Thoracic aorta endothelial cell (primary cell): Measurements from ENCODE around the gene JPT2. TPM values are rescaled to one million over a fixed set of nuclear protein-coding genes. Genes with fewer than 3 reads are reported as not detected.

Experiments used
- small RNA-seq: library from RNA; depleted of rRNA; stranded (forward); fragments of <200 nt; gene quantifications from one replicate; pipeline ENCODE3, GENCODE V24; 2012
- total RNA-seq: library from RNA; depleted of rRNA; stranded (reverse); fragments of >200 nt; gene quantifications from 2 replicates; pipeline ENCODE4 v1.2.3, GENCODE V29; 2012

JPT2 gene, protein sequence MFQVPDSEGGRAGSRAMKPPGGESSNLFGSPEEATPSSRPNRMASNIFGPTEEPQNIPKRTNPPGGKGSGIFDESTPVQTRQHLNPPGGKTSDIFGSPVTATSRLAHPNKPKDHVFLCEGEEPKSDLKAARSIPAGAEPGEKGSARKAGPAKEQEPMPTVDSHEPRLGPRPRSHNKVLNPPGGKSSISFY
- 70.2 and 72.1 TPM in 2 replicates for total RNA-seq

DNA sequence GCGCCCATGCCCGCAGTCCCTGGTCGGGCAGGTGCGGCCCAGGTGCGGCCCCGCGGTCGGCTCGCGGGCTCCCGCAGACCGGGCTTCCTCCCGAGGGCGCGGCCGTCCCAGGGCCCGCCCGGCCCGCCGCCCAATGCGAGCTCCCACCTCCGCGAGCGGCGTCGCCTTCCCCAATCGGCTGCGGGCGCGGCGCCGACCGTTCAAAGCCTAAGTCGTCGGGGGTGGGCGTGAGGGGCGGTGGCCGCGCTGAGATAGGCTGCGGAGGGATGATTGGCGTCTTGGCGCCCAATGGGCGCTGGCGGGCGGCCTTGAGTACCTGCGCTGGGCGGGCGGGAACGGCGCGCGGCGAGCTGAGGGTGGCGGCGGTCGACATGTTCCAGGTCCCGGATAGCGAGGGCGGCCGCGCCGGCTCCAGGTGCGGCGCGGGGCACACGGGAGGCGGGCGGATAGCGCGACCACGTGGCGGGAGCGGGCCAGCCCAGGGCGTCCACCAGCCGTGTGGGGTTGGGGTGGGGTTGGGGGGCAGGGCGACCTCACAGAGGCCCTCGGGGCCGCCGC, at the start of gene JPT2:
TSS of gene JPT2 (plus strand) at position 338 of the 558 bp plus-strand sequence. CDS start at position 372, 34 bp downstream.

DNA sequence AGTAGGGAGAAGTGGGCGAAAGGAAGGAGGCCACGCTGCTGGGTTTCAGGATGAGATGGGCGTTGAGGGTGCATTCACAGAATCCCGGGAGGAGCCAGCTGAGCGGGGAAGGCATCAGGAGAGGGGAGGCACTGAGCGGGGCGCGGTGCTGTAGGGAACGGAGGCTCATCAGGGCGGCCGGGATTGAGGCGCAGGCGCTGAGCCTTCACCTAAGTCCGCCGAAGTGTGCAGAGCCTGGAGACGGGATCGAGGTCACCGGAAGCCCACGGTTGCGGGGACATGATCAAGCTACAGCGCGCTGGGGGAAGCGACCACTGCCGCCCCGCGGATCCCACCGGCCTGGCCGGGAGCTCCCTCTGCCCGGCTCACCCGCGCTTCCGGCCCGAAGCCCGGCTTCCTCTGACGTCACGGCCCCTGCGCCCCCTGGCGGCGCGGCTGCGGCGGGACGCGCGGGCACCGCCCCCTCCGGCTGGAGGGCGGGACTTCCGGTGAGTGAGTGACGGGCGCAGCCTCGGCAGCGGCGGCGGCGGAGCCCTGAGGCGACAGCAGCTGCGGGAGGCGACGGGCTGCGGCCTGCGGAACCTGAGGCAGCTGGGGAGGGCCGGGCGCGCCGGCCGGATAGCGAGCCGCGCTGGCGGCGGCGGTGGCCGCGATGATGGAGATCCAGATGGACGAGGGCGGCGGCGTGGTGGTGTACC, 27.8 kb downstream of the JPT2 start, which contains the start of gene MAPK8IP3:
TSS of gene MAPK8IP3 (plus strand) at position 508 of the 698 bp plus-strand sequence. CDS start at position 653, 145 bp downstream.

Small RNA genes within 50 kb of the gene (small RNA-seq; reads per million reads assigned to genes)
- 2.5 reads per million, percentile 58 among the genes with 10 or more reads in this experiment for gene MIR3177

Other genes starting within 250 kb of the JPT2 start
- gene PERCC1, start 247.2 kb upstream of the JPT2 start, total RNA-seq: not detected in 2 replicates
- gene CCDC154, start 233.7 kb upstream of the JPT2 start, total RNA-seq: 0.07 TPM in 1 of 2 replicates, not detected in the other
- 48.3 and 62.9 TPM in 2 replicates for gene CLCN7, start 203.3 kb upstream of the JPT2 start, total RNA-seq
- gene PTX4, start 189.3 kb upstream of the JPT2 start, total RNA-seq: not detected in 2 replicates
- 28.6 and 28.8 TPM in 2 replicates for gene TELO2, start 184.9 kb upstream of the JPT2 start, total RNA-seq
- 14.9 and 24.1 TPM in 2 replicates for gene TMEM204, start 144.6 kb upstream of the JPT2 start, total RNA-seq
- 14.0 and 14.6 TPM in 2 replicates for gene IFT140, start 66.2 kb upstream of the JPT2 start, total RNA-seq
- gene CRAMP1, start 65.9 kb upstream of the JPT2 start, total RNA-seq: 16.0 and 20.3 TPM in 2 replicates
- gene MAPK8IP3, start 27.9 kb downstream of the JPT2 start, total RNA-seq: 41.9 and 45.7 TPM in 2 replicates
- 26.1 and 27.0 TPM in 2 replicates for gene NME3, start 93.3 kb downstream of the JPT2 start, total RNA-seq
- 11.6 and 13.5 TPM in 2 replicates for gene EME2, start 94.5 kb downstream of the JPT2 start, total RNA-seq
- 59.0 and 75.9 TPM in 2 replicates for gene MRPS34, start 94.9 kb downstream of the JPT2 start, total RNA-seq
- 21.0 and 25.3 TPM in 2 replicates for gene SPSB3, start 104.3 kb downstream of the JPT2 start, total RNA-seq
- 61.0 and 66.9 TPM in 2 replicates for gene NUBP2, start 104.7 kb downstream of the JPT2 start, total RNA-seq
- not detected in 2 replicates for gene IGFALS, start 115.4 kb downstream of the JPT2 start, total RNA-seq
- gene HAGH, start 148.5 kb downstream of the JPT2 start, total RNA-seq: 43.0 and 46.1 TPM in 2 replicates
- gene FAHD1, start 148.9 kb downstream of the JPT2 start, total RNA-seq: 57.3 and 63.8 TPM in 2 replicates
- 0.14 and 0.66 TPM in 2 replicates for gene MEIOB, start 193.9 kb downstream of the JPT2 start, total RNA-seq
- not detected in 2 replicates for gene HS3ST6, start 240.1 kb downstream of the JPT2 start, total RNA-seq